CD14-positive monocyte (primary cell): Measurements from ENCODE around the gene DLGAP4. TPM values are rescaled to one million over a fixed set of nuclear protein-coding genes. Genes with fewer than 3 reads are reported as not detected.

ENCODE experiments used
- DNase-seq, 3 donors: peaks; one replicate each; pipeline ENCODE4 v3.0.0-alpha.2; 2011 to 2022
- H2AFZ ChIP-seq: 2 replicates; pipeline ENCODE4 v1.6.0; 2012; ENCODE audit warnings: mild to moderate bottlenecking, low read depth, low read length, inconsistent platforms; ENCODE audit not compliant: insufficient read depth, poor library complexity, severe bottlenecking
- H3K27ac ChIP-seq, 2 donors: 1 replicate in 1 of 2; 2 replicates in 1 of 2; pipeline ENCODE4 v1.5.1; 2012 to 2013; ENCODE audit warnings: low read length in 2 of 2, control low read depth in 1 of 2, inconsistent platforms in 1 of 2, low read depth in 1 of 2, mild to moderate bottlenecking in 1 of 2
- H3K27me3 ChIP-seq, 2 donors: one replicate each; pipeline versions ENCODE4 v1.6.0 to v1.6.1; 2011 to 2013; ENCODE audit warnings: low read length in 2 of 2; ENCODE audit not compliant: control insufficient read depth in 2 of 2, insufficient read depth in 2 of 2
- H3K36me3 ChIP-seq, 2 donors: replicated peaks in 1 of 2; 1 replicate in 1 of 2; 2 replicates in 1 of 2; pipeline versions ENCODE4 v1.5.1 to v1.6.1; 2012 to 2013; ENCODE audit warnings: low read length in 2 of 2, control low read depth in 1 of 2, inconsistent platforms in 1 of 2, mild to moderate bottlenecking in 1 of 2; ENCODE audit not compliant: insufficient read depth in 2 of 2, control insufficient read depth in 1 of 2
- H3K4me1 ChIP-seq, 2 donors: 1 replicate in 1 of 2; 2 replicates in 1 of 2; pipeline versions ENCODE4 v1.5.1 to v1.6.1; 2012 to 2013; ENCODE audit warnings: low read length in 2 of 2, control low read depth in 1 of 2, inconsistent platforms in 1 of 2, mild to moderate bottlenecking in 1 of 2, moderate library complexity in 1 of 2; ENCODE audit not compliant: insufficient read depth in 2 of 2, control insufficient read depth in 1 of 2
- H3K4me2 ChIP-seq: replicated peaks from 2 replicates; pipeline ENCODE3; 2012; ENCODE audit warnings: low read length, moderate library complexity, mild to moderate bottlenecking; ENCODE audit not compliant: poor library complexity, severe bottlenecking; ENCODE audit errors: extremely low read depth
- H3K4me3 ChIP-seq, 3 experiments: fragments of 200-600 bp in 1 of 3; sonication (generic) in 1 of 3; replicated peaks in 1 of 3; 1 replicate in 2 of 3; 2 replicates in 1 of 3; pipeline ENCODE4 v1.5.1; 2011 to 2013; ENCODE audit warnings: low read length in 3 of 3, mild to moderate bottlenecking in 3 of 3, control low read depth in 2 of 3, low read depth in 2 of 3, inconsistent platforms in 1 of 3, moderate library complexity in 1 of 3
- H3K79me2 ChIP-seq: 2 replicates; pipeline ENCODE4 v1.6.0; 2012; ENCODE audit warnings: mild to moderate bottlenecking, control low read depth, inconsistent platforms, low read length, moderate library complexity; ENCODE audit not compliant: insufficient read depth
- H3K9ac ChIP-seq: 2 replicates; pipeline ENCODE4 v1.6.0; 2017; ENCODE audit warnings: low read length, mild to moderate bottlenecking; ENCODE audit not compliant: insufficient read depth, poor library complexity, severe bottlenecking
- H3K9me3 ChIP-seq, 2 donors: replicated peaks in 1 of 2; 1 replicate in 1 of 2; 2 replicates in 1 of 2; pipeline versions ENCODE4 v1.5.1 to v1.6.1; 2012 to 2013; ENCODE audit warnings: low read length in 2 of 2, control low read depth in 1 of 2; ENCODE audit not compliant: control insufficient read depth in 1 of 2, insufficient read depth in 1 of 2
- H4K20me1 ChIP-seq: 2 replicates; pipeline ENCODE4 v1.6.0; 2012; ENCODE audit warnings: mild to moderate bottlenecking, low read length, control low read depth, moderate library complexity; ENCODE audit not compliant: insufficient read depth
- H3K27ac Mint-ChIP-seq, 7 donors: one replicate each; pipeline ENCODE4 v1.8.0; 2020; ENCODE audit warnings: mild to moderate bottlenecking in 7 of 7, mixed read lengths in 7 of 7, moderate library complexity in 6 of 7, inconsistent platforms in 2 of 7
- H3K27me3 Mint-ChIP-seq, 3 donors: one replicate each; pipeline ENCODE4 v1.8.0; 2021 to 2022; ENCODE audit warnings: low read depth in 3 of 3, mild to moderate bottlenecking in 3 of 3, mixed read lengths in 3 of 3, moderate library complexity in 3 of 3, inconsistent platforms in 1 of 3
- H3K36me3 Mint-ChIP-seq, 2 donors: one replicate each; pipeline ENCODE4 v1.8.0; 2020; ENCODE audit warnings: mixed read lengths in 2 of 2, inconsistent platforms in 1 of 2, mild to moderate bottlenecking in 1 of 2
- H3K4me1 Mint-ChIP-seq: one replicate; pipeline ENCODE4 v1.8.0; 2020; ENCODE audit warnings: mild to moderate bottlenecking, mixed read lengths
- H3K4me3 Mint-ChIP-seq, 2 donors: one replicate each; pipeline ENCODE4 v1.8.0; 2020; ENCODE audit warnings: mild to moderate bottlenecking in 2 of 2, mixed read lengths in 2 of 2, moderate library complexity in 1 of 2
- H3K9me3 Mint-ChIP-seq, 7 donors: one replicate each; pipeline ENCODE4 v1.8.0; 2020 to 2022; ENCODE audit warnings: mixed read lengths in 7 of 7, mild to moderate bottlenecking in 6 of 7, moderate library complexity in 6 of 7, inconsistent platforms in 2 of 7
- CTCF ChIP-seq: fragments of 200-600 bp; IDR thresholded peaks from one replicate; pipeline ENCODE4 v1.8.0; 2022; ENCODE audit warnings: antibody characterized with exemption, mild to moderate bottlenecking
- WGBS: methylation state at CpG from one replicate; pipeline ENCODE4 v1.1.5; 2013; ENCODE audit warnings: missing lambda C conversion rate; ENCODE audit not compliant: insufficient coverage; 5-methylcytosine and 5-hydroxymethylcytosine counted together
- intact Hi-C, 2 donors: fragments of 100-400 bp; cut with micrococcal nuclease; formaldehyde crosslinking; loops; one replicate each; pipeline versions ENCODE4 v1.15.0 to v1.15.1; 2023
- polyA plus RNA-seq, 3 donors: library from polyadenylated mRNA; depleted of rRNA in 1 of 3; unstranded in 2 of 3; stranded (reverse) in 1 of 3; fragments of 300-500 nt in 2 of 3; fragments of >200 nt in 1 of 3; fragmentation: Illumina TruSeq in 2 of 3; gene quantifications; 1 replicate in 2 of 3; 2 replicates in 1 of 3; pipeline ENCODE4 v1.2.3, GENCODE V29; 2012 to 2021

Gene DLGAP4
- polyA plus RNA-seq, 3 donors, result 9.9 to 52.7 (median 17.6) TPM

- Mint-ChIP-seq H3K4me1 (no peaks in the 10 kb centered on the region), H3K4me3 (no peak overlapping the region), H3K36me3 (no peaks in the 10 kb centered on the region), H3K27me3 (peaks cover 2 to 10% (median 7%) of the 10 kb centered on the region in 3 donors), H3K9me3 (peaks cover 0 to 2% (median 0%) of the 10 kb centered on the region in 7 donors), H3K27ac (no peak overlapping the region)
- Histone ChIP-seq H3K9ac (no peak overlapping the region), H3K27me3 (no peaks in the 10 kb centered on the region), H3K4me1 (no peaks in the 10 kb centered on the region), H3K4me3 (no peak overlapping the region), H3K4me2 (no peak overlapping the region), H3K79me2 (no peaks in the 10 kb centered on the region), H3K27ac (no peak overlapping the region), H3K9me3 (no peaks in the 10 kb centered on the region), H2AFZ (no peak overlapping the region), H4K20me1 (no peaks in the 10 kb centered on the region), H3K36me3 (no peaks in the 10 kb centered on the region)
- no peak for TF ChIP-seq CTCF
- intact Hi-C loops, result no loop called here
- no peak for DNase-seq
- WGBS, result 78% methylated on average over 3 of the region's 4 CpGs
Observed at GRCh38 chr20:36364506-36364905, 58.4 kb downstream of the DLGAP4 start.

DNA sequence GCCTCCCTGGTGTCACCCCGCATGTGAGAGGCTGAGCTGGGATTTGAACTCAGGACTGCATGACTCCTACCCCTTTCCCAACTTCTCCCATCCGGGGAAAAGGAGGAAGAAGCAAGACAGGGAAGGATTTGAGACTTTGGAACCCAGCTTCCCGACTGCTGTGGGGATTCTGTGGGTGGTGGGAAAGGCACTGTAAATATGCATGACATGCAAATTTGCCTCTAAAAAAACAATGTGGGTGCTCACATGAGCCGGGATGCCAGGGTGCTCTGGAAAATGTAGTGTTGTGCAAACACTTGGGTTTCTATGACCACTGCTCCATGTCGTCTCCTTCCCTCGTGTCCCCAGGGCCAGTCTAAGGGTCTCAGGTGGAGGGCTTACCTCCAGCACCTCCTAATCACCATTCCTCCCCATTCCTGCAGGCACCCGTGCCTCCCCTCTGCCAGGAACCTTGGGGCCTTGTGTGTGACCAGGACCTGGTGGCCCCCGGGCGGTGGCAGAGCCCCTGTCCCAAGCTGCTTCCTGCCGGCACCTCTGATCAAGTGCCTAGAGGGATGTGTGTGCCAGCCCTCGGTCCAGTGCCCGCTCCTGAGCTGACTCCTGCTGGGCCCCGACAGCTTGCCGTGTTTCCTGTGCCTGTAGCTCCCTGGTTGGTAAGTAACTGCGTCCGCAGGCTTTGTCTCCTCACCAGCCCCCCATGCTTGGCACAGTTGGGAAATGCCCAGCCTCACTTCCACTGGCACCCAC lies 60.7 kb downstream of the DLGAP4 start:
- no peaks in the 10 kb centered on the region for H3K79me2 ChIP-seq
- no peak overlapping the region for H2AFZ ChIP-seq
- no peaks in the 10 kb centered on the region for H3K27me3 ChIP-seq
- no peak overlapping the region for H3K4me3 Mint-ChIP-seq
- H3K9me3 ChIP-seq, result no peaks in the 10 kb centered on the region
- no peak overlapping the region for H3K27ac ChIP-seq
- no peak for DNase-seq
- no peaks in the 10 kb centered on the region for H3K4me1 Mint-ChIP-seq
- H3K4me2 ChIP-seq, result no peak overlapping the region
- H3K27me3 Mint-ChIP-seq, result peaks cover 4 to 9% (median 6%) of the 10 kb centered on the region in 3 donors
- H3K9ac ChIP-seq, result no peak overlapping the region
- H3K36me3 ChIP-seq, result no peaks in the 10 kb centered on the region
- H3K9me3 Mint-ChIP-seq, result peaks cover 0 to 2% (median 0%) of the 10 kb centered on the region in 7 donors
- no peaks in the 10 kb centered on the region for H3K36me3 Mint-ChIP-seq
- intact Hi-C loops, result no loop called here
- WGBS, result 87% methylated on average over 7 of the region's 16 CpGs
- H3K4me3 ChIP-seq, result no peak overlapping the region
- H3K27ac Mint-ChIP-seq, result no peak overlapping the region
- TF ChIP-seq CTCF, result no peak
- no peaks in the 10 kb centered on the region for H4K20me1 ChIP-seq
- H3K4me1 ChIP-seq, result no peaks in the 10 kb centered on the region
